ENCODE results near the gene BUB1B.

BUB1B gene

DNA sequence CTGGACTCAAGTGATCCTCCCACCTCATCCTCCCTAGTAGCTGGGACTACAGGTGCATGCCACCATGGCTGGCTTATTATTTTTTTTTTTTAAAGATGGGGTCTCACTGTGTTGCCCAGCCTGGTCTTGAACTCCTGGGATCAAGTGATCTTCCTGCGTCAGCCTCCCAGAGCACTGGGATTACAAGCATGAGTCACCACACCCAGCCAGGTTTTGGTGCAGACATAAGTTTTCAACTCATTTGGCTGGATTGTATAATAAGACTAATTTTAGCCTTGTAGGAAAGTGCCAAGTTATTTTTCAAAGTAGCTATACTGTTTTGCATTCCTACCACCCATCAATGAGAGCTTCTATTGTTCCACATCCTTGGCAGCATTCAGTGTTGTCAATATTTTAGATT lies 32.1 kb downstream of the BUB1B start:
- no peak for DNase-seq

DNA sequence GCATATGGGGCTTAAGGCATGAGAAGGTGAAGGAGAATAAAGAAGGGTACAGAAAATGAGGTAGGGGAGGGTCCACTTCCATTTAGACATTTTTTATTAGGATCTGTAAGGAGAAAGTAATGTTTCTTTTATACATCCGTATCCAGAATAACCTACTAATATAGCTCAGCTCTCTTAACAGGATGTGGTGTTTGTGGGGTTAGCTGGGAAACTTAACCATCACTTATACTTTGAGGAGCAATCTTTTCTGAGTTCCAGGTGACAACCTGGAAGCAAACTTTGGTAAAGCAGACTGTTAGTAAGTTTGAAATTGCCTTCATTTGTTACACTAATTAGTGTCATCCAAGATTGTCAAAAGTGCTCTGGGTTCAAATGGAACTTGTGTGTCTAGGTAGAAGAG lies 36.6 kb downstream of the BUB1B start:
- no peak for DNase-seq

DNA sequence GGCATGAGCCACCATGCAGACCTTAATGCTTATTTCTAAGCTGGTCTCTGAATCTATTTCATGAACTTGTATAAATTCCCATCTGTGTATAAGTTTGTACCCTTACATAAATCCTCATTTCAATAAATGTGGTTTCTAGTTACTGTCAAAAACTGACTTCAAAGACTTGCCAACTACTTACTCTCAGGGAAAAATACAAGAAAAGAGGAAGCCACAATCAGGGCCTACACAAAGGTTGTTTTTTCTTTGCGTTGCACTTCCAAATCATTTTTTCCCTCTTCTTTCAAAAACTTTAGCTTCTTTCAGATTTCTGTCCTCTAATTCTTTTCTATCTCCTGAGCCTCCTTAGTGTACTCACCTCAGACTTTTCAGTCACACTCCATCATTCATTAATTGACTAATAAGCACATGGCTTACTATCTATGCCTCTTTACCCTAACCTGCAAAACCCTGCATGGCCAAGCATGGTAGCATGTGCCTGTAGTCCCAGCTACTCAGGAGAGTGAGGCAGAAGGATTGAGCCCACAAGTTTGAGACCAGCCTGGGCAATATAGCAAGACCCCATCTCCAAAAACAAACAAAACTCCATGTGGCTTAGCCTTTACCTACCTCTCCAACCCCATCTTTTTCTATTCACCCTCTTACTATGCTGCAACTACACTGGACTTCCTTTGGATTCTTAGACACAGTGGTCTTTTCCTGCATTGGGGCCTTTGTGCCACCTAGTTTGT lies 37.7 kb downstream of the BUB1B start:
- DNase-seq = no peak

DNA sequence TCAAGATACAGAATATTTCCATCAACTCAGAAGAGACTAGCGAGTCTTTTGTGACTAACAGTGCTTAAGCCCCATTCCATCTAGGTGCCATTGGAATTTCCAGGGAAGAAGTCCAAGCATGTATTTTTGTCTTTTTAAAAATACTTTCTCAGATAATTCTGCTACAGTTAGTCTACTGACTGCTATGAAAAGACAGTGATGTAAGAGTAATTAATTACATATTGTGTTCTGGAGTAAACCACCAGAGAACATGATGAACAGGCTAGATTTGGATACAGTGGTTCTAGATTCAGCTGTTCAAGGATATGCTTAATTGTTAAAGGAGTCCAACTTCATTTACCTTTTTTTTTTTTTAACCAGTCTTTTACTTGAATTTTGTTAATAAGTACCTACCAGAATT lies 43.2 kb downstream of the BUB1B start:
- DNase-seq = no peak

DNA sequence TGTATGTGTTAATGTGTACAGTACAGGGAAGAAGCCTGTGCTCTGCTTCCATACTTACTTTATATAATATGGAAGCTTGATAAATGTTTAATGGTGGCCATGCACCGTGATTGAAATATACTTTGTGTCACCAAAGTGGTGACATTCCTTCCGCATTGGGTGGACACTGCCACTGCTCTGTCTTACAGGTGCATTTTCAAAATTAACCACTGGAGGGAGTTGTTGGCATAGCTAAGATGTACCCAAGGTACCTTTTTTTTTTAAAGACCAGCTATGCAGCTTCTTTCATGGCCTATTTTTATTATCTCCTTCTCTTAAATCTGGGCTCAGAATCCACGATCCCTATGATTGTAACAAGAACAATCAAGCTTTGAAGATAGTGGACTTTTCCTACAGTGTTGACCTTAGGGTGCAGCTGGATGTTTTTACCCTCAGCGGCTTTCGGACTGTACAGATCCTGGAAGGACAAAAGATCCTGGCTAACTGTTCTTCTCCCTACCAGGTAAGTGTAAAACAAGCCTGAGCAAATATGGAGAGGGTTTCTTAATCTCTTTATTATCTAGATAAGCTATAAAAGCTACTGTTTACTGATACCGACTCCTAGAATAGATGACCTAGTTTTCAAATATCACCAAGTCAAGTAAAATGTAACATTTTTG lies 56.4 kb downstream of the BUB1B start:
- DNase-seq = peak; percentile 38

DNA sequence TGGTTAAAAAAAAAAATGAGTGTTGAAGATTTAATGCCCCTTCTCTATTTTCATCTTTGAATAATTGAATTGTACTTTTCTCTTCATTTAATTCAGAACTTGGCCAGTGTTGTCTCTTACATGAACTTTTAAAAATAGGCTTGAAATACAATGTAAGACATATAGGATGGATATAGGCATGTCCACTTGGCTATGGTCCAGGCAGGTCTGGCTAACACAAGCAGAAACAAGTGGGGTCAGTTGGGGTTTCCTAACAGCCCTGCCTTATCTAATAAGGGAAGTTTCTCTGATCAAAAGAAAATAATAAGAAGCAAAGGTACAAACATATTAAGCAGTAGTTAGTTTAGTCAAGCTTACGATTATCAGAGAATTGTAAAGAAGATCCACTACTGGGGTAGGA lies 58.9 kb downstream of the BUB1B start:
- DNase-seq = no peak

DNA sequence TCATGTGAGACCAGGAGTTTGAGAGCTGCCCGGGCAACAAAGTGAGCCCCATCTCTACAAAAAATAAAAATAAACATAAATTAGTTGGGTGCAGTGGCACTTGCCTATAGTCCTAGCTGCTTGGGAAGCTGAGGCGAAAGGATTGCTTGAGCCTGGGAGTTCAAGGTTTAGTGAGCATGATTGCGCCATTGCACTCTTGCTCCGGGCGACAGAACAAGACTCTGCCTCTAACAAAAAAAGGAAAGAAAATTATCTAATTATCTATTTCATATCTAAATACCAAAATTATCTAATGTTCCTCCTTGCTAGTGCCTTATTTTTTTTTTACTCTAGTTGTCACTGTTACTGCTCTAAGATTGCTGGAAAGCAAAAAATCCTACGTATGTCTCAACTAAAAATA lies 61.3 kb downstream of the BUB1B start:
- no peak for DNase-seq

DNA sequence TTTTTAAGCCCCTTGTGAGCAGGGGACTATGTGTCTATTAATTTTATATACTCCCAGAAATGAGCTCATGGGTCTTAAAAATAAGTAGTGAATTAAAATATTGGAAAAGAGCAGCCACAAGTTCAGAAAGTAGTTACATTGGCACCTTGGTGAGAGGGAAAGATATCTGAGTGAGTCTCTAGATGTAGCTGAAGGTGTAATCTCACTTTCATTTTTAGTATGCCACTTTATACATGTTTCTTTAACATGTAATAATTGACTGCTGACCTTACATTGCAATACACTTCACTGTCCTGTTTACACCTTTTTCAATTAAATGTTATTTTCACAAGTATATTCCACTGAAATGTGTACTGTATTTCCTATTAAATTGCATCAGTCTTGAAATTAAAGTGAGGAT lies 65.9 kb downstream of the BUB1B start:
- DNase-seq = no peak

DNA sequence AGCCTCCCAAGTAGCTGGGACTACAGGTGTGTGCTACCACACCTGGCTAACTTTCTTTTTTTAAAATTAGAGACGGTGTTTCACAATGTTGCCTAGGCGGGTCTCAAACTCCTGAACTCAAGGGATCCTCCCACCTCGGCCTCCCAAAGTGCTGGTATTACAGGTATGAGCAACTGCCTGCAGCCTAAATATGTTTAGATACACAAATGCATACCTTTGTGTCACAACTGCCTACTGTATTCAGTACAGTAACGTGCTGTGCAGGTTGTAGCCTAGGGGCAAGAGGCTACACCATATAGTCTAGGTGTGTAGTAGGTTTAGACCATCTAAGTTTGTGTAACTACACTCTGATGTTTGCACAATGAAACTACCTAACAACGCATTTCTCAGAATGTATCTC lies 68.4 kb downstream of the BUB1B start:
- no peak for DNase-seq

DNA sequence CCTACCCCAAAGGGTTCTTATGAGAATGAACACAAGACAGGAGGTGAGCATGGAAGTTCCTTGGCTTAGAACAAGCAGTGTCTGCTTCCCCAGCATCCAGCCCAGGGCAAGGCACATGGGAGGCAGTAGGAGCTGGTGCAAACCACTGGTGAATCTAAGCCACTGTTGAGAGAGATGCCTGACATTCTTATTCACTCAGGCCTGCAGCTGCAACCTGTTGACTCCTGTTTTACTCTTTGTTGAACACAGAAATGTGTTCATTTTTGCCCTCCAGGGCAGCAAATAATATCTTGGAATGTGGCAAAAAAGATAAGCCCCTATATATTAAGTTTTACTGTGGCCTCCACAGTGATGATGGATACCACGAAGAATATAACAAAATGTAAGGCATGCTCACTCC lies 69.1 kb downstream of the BUB1B start:
- DNase-seq = no peak

DNA sequence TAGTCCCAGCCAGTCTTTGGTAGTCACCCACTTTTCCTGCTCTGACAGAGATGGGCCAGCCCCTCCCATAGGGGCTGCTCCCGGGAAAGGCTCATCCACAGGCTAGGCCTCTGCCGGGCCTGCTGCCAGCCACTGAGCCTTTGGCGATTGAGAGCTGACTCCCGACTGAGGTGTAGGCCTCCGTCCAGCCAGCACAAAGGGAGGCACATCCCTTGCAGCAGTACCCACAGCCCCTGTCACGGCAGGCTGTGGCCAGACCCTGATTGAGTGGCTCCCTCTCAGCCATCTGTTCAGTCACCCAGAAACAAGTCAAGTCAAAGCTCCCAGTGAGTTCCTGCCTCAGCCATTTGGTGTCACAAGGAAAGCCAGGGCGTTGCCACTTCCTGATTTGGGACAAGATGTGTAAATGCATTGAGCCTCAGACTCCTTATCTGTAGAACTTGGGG lies 71.8 kb downstream of the BUB1B start:
- DNase-seq = no peak

DNA sequence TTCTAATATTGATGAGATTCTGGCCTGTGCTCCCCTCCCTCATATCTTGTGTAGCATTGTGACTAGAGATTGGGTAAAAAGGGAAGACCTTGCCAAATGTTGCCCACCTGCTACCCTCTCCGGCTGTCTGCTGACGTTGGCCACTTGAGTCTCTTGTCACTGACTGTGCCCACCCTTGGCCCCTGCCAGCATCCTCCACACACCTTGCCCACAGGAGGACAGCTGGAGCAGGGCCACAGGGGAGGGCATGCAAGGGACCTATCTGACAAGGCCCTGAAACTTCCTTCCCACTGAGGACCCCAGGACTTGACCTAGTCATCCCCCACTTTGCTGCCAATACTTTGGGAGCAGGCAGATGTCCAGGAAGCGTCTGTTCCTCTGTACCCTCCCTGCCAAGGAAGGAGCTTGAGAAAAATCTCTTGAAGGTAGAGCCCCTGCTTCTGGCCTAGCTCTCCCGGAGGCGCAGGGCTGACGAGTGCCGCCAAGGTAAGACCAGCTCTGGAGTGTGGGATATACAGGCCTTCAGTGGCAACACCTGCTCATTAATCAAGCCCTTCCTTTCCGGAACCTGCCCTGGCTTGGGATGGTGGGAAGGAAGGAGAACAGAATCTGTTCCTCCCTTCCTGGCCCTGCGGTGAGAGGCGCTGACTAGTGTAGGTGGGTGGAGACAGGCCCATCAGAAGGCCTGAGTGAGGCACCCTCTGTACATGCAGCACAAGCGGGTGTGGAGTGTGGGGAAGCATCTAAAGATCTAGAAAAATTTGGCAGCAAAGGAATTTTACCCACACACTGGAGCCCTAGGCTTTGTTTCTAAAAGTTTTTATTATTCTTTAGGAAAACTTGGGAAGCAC lies 73.1 kb downstream of the BUB1B start:
- DNase-seq = no peak

DNA sequence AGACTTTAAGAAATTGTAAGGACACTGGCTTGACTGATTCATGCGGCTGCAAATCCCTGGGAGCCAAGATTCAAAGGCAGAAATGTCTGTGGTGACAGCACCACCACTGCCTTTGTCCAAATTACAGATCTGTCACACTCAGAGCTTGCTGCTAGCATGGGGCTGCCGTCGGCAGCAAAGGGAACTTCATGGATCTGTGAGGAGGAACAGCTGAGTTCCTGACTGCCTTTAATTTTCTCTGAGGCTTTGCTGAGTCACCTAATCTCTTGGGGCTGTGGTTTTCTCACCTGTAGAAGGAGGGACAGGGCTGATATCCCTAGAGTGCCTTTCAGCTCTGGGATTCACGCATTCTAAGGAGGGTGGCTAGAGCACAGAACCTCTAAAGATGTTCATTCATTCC lies 73.9 kb downstream of the BUB1B start:
- DNase-seq = no peak

DNA sequence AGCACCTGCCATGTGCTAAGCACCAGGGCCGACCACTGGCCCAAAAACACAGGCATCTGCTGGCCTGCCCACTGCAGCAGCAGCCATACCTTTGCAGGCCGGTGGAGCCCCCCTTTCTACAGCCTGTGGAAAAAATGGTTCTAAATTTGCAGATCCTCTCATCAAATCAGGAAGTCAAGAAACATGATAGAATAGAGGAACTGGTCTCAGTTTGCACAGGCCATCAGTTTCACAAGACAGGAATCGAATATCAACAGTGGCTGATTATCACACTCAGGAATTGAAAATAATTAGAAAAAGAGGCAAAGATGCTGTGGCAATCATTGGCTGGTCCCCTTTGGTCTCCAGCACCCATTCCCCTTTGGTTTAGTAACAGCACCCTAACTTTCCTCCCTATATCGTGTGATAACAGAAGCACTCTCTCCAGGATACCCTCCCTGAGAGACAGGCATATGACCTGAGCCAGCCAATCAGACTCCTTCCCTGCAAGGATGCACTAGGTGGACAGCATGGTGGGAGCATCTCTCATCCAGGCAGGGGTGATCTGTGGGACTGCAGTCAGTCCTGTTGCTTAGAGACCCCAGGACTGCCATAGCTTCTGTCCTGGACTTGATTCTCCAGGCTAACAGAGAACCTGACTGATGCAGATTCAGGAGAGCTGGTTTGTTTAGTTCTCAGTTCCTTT lies 74.5 kb downstream of the BUB1B start:
- DNase-seq = no peak

DNA sequence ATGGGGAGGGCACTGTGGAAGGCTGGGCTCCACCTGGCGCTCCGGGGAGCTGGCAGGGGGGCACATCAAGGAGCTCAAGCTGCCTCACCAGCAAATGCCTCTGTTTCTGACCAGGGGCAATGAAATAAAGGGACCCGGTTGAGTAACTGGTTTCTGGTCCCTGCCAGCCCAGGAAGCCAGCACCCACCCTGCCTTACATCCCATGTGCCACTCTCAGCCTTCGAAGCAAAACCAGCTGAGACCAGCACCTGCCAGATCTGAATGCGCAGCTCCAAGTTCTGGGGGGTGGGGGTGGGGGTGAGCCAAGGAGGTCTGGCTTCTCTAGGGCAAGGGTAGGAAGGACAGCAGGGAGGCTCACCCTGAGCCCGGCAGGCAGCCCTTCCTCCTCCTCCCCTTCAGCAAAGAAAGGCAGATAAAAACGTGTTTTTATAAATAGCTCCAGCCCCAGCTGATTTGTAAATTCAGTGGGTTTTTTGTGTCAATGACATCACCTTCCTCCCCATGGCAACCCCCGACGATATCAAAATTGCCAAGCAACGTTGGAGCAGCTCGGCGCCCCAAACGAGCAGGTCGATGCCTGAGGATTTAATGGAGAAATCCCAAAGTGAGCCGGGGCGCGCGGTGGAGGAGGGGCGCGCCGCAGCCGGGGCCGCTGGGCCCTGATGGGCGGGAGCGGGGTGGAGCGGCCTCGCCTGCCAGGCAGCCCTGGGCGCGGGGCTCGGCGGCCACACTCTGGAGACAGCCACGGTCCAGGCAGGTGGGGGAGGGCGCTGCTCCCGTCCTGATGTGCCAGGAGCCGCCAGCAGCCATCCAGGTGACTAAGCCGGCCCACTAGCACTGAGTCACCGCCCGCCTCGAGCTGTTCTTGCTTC lies 77.9 kb downstream of the BUB1B start, which contains the start of gene PAK6:
TSS of gene PAK6 (plus strand) at position 532 of the 872 bp plus-strand sequence. CDS start 25,723 bp downstream, outside the sequence.
- peak; percentile 72 for DNase-seq

DNA sequence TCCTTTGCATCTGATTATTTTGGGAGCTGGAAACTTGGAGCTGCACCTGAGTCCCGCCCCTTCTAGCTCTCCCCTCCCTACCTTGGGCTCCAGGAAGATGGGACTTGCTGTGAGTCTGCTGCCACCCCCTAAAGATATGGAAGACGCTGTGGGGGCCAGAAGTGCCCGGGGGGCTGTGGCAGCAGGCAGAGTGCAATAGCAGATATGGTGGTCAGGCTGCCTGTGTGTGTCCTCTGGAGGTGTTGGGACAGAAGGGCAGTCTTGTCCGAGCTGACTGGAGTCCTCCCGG lies 78.5 kb downstream of the BUB1B start:
- no peak for DNase-seq

DNA sequence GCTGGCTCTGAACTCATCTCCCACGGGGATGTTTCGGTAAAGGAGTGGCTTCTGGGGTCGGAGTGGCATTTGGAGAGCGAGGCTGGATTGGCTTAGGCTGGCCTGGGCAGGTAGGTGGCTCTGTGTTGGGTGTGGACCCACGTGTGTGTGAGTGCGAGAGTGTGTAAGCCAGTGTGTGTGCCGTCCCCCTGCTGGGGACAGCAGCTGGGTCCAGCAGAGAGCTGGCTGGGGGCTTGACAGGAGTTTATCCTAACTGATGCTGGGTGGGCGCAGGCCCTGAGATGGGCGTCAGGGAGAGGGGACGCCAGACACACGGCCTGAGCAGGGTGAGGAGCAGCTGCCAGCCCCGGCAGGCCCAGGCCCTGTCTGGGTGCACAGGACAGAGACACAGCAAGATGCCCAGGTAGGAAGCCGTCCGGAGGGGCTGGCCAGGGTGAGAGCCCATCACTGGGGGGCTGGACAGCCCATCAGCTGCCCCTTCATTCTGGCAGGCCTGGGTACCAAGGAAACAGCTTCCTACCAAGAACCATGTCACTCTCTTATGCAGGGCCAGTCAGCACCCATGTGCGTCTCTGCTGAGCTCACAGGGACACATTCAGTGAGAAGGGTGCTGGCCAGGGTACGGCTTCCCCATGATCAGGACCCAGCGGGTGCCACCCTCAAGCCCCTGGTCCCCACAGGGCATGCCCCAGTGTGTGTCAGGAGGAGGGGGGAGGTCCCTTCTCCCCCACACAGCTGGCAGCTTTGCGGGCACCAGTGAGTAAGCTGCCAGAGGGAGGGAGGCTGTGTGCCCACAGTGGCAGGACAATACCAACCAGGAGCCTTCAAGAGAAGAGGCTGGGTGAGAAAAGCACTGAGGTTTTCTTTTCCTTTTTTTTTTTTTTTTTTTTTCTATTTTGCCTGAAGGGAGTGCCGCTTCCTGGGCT lies 79.1 kb downstream of the BUB1B start:
- DNase-seq = no peak

DNA sequence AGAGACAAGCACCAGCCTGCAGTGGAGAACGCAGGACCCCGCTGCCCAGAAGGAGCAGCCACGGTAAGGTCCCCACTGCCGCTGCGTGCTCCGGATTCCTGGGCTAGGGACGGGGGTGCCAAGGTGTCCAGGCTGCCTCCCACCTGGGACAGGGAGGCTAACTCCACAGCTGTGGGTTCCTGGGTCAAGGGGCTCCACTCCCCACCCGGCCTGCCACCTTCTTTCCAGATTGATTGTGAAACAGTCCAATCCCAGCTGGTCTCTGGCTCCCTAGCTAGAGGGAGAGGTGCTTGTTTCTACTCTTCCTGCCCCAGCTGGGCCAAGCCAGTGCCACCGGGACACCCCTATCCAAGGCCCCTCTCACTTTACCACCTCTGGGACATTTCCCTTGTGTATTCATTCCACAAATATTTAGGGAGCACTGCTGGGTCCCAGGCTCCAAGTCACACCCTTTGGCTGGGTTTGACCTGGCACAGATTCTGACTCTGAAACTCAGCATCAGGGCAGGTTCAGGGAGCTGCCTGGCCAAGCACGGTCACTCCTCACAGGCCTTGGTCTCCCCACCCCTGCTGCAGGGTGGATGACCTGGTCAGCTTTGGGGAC lies 79.9 kb downstream of the BUB1B start:
- no peak for DNase-seq

DNA sequence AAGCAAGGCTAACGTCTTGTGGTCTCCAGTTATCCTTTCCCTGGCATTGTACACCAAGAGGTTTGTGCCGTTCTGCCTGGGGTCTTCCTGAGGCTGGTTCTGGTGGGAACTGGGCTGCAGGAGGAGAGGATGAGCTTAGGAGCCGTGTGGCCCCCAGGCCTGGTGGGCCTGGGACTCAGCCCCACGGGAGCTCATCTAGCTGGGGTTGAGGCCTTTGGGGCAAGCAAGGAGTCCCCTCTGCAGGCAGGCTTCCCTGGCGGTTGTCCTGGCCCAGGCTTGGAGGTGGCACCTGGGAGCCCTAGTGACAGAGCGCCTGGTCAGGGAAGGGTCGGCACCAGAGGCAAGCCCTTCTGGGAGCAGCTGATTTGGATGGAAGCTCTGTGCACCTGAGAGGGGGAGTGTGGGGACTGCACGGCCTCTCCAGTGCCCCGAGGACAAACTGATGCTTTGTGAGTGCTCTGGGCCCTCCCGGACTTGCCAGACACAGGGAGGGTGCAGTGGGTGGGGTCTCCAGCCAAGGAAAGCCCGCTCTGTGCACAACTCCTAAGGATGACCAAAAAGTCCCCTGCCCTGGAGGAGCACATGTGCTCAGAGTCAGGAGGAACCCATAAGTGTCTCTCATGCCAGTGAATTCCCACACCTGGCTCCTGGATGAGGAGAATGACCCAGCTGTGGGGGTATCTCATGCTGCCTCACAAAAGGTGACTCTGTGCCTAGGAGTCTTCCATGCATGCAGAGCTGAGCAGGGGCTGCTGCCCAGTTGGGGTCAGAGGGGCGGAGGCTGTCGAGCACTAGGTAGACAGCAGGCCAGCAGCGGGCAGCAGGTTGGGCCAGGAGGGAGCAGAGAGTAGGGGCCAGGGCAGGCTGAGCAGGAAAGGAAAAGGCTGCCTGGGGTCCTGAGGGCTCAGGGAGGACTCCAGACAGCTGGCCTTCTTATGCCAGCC lies 80.7 kb downstream of the BUB1B start:
- no peak for DNase-seq

DNA sequence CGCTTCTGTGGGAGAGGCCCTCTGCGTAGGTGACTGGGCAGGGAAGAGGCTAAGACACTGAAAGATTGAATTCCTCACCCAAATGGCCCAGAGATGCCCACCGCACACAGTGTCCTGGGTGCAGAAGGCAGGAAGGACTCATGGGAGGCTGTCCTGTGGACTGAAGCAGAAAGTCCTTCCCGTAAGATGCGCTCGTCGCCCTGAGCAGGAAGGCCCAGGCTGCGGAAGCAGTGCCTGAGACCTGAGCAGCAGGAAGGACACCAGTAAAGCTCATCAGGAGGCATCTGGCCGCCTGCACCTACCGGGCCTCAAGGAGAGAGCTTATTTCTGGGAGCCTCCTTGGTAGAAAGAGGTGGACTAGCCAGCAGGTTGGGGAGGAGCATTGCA lies 81.3 kb downstream of the BUB1B start:
- no peak for DNase-seq

Measured in activated CD4-positive, alpha-beta T cell treated with anti-CD3 and anti-CD28 coated beads for 48 hours (primary cell).